H1 (cell line): ENCODE measurements around the gene KLHL30. TPM values are rescaled to one million over a fixed set of nuclear protein-coding genes. Genes with fewer than 3 reads are reported as not detected.

Source experiments
- CTCF ChIA-PET: fragments of 300-600 bp; sonication (Branson Sonifier 250); formaldehyde crosslinking; loops from one replicate; lab custom pipeline; 2021; ENCODE audit not compliant: partially characterized antibody; lab: Charles Lee
- POLR2A ChIA-PET: fragments of 300-600 bp; sonication (Branson Sonifier 250); formaldehyde crosslinking; loops from one replicate; lab custom pipeline; 2021; ENCODE audit warnings: inconsistent platforms; ENCODE audit not compliant: partially characterized antibody; lab: Charles Lee
- DNase-seq, 2 experiments: peaks; one replicate each; pipeline versions ENCODE4 v3.0.0 to v3.0.0-alpha.2; 2010 to 2022; ENCODE audit warnings: low spot score in 2 of 2, low read depth in 1 of 2, mixed read lengths in 1 of 2
- FAIRE-seq: peaks from 2 replicates; lab custom pipeline; 2011; peaks lifted over from hg19 to GRCh38; lab: Jason Lieb, UNC
- H2AFZ ChIP-seq: 2 replicates; pipeline ENCODE4 v1.8.1; 2012; ENCODE audit warnings: low read length, inconsistent platforms
- H2AK5ac ChIP-seq: 2 replicates; pipeline ENCODE4 v1.6.1; 2013; ENCODE audit warnings: low read depth, low read length
- H2BK120ac ChIP-seq: replicated peaks from 2 replicates; pipeline ENCODE3; 2013; ENCODE audit warnings: low read depth, low read length, inconsistent platforms
- H2BK12ac ChIP-seq: 2 replicates; pipeline ENCODE4 v1.6.1; 2013; ENCODE audit warnings: low read depth, low read length
- H2BK15ac ChIP-seq: 2 replicates; pipeline ENCODE4 v1.6.1; 2013; ENCODE audit warnings: low read length
- H2BK20ac ChIP-seq: 2 replicates; pipeline ENCODE4 v1.6.1; 2013; ENCODE audit warnings: low read length
- H2BK5ac ChIP-seq: 2 replicates; pipeline ENCODE4 v1.6.1; 2013; ENCODE audit warnings: low read depth, low read length
- H3K14ac ChIP-seq: 2 replicates; pipeline ENCODE4 v1.6.1; 2013; ENCODE audit warnings: inconsistent platforms; ENCODE audit not compliant: insufficient read length
- H3K18ac ChIP-seq: 2 replicates; pipeline ENCODE4 v1.6.1; 2013; ENCODE audit warnings: low read length; ENCODE audit errors: extremely low read depth
- H3K23ac ChIP-seq: 2 replicates; pipeline ENCODE4 v1.6.1; 2013; ENCODE audit warnings: inconsistent platforms; ENCODE audit not compliant: insufficient read length
- H3K23me2 ChIP-seq: 2 replicates; pipeline ENCODE4 v1.6.1; 2013; ENCODE audit warnings: low read depth, low read length
- H3K27ac ChIP-seq: 2 replicates; pipeline ENCODE4 v1.6.1; 2011; ENCODE audit warnings: low read depth, low read length, inconsistent platforms
- H3K27me3 ChIP-seq, 4 experiments: replicated peaks in 1 of 4; 1 replicate in 1 of 4; 2 replicates in 3 of 4; pipeline versions ENCODE4 v1.6.1 to v1.8.1; 2011 to 2013; ENCODE audit warnings: low read length in 3 of 4, mild to moderate bottlenecking in 3 of 4, inconsistent platforms in 2 of 4, mixed read lengths in 2 of 4, moderate library complexity in 1 of 4; ENCODE audit not compliant: control insufficient read depth in 3 of 4, insufficient read depth in 3 of 4; ENCODE audit errors: extremely low read depth in 1 of 4
- H3K36me3 ChIP-seq, 4 experiments: 2 replicates each; pipeline versions ENCODE4 v1.6.1 to v1.8.1; 2011 to 2013; ENCODE audit warnings: mild to moderate bottlenecking in 4 of 4, low read length in 3 of 4, moderate library complexity in 2 of 4, control low read depth in 1 of 4, inconsistent platforms in 1 of 4; ENCODE audit not compliant: insufficient read depth in 4 of 4, control insufficient read depth in 2 of 4
- H3K4ac ChIP-seq: replicated peaks from 2 replicates; pipeline ENCODE3; 2013; ENCODE audit warnings: low read length, low read depth, mixed read lengths, inconsistent platforms; ENCODE audit not compliant: insufficient read length
- H3K4me1 ChIP-seq, 4 experiments: replicated peaks in 1 of 4; 1 replicate in 1 of 4; 2 replicates in 3 of 4; pipeline versions ENCODE4 v1.6.1 to v1.8.1; 2011 to 2013; ENCODE audit warnings: low read length in 3 of 4, inconsistent platforms in 2 of 4, mixed read lengths in 1 of 4; ENCODE audit not compliant: insufficient read depth in 4 of 4, control insufficient read depth in 3 of 4
- H3K4me2 ChIP-seq, 2 experiments: 2 replicates each; pipeline versions ENCODE4 v1.6.1 to v1.8.1; 2011 to 2013; ENCODE audit warnings: low read depth in 2 of 2, low read length in 2 of 2, control low read depth in 1 of 2, inconsistent platforms in 1 of 2, mild to moderate bottlenecking in 1 of 2; ENCODE audit not compliant: insufficient read depth in 1 of 2
- H3K4me3 ChIP-seq, 4 experiments: fragments of 200-600, 300-600 bp in 1 of 4; sonication (generic), shearing (Covaris generic), sonication (Bioruptor Twin) in 1 of 4; 2 replicates each; pipeline versions ENCODE4 v1.5.1 to v1.8.1; 2011 to 2016; ENCODE audit warnings: low read length in 4 of 4, low read depth in 3 of 4, control low read depth in 2 of 4, inconsistent platforms in 2 of 4, mild to moderate bottlenecking in 2 of 4, mixed read lengths in 1 of 4, moderate library complexity in 1 of 4; ENCODE audit not compliant: insufficient read depth in 2 of 4; ENCODE audit errors: extremely low read depth in 1 of 4
- H3K56ac ChIP-seq: replicated peaks from 2 replicates; pipeline ENCODE3; 2013; ENCODE audit warnings: low read depth, mild to moderate bottlenecking, mixed read lengths, low read length, inconsistent platforms; ENCODE audit not compliant: insufficient read length
- H3K79me1 ChIP-seq: 2 replicates; pipeline ENCODE4 v1.6.1; 2013; ENCODE audit warnings: low read depth, low read length, control low read depth
- H3K79me2 ChIP-seq, 2 experiments: 2 replicates each; pipeline versions ENCODE4 v1.6.1 to v1.8.1; 2012 to 2013; ENCODE audit warnings: low read length in 2 of 2, mild to moderate bottlenecking in 2 of 2, inconsistent platforms in 1 of 2; ENCODE audit not compliant: insufficient read depth in 2 of 2, control insufficient read depth in 1 of 2
- H3K9ac ChIP-seq, 4 experiments: replicated peaks in 1 of 4; 1 replicate in 1 of 4; 2 replicates in 3 of 4; pipeline versions ENCODE4 v1.6.1 to v1.8.1; 2011 to 2013; ENCODE audit warnings: low read depth in 3 of 4, low read length in 3 of 4, control low read depth in 2 of 4, mild to moderate bottlenecking in 2 of 4, moderate library complexity in 2 of 4, inconsistent platforms in 1 of 4; ENCODE audit errors: extremely low read depth in 1 of 4
- H3K9me3 ChIP-seq, 2 experiments: 2 replicates each; pipeline versions ENCODE4 v1.6.1 to v1.8.1; 2012 to 2013; ENCODE audit warnings: mild to moderate bottlenecking in 2 of 2, moderate library complexity in 2 of 2, control low read depth in 1 of 2, inconsistent platforms in 1 of 2, low read depth in 1 of 2, low read length in 1 of 2, mixed read lengths in 1 of 2; ENCODE audit not compliant: insufficient read depth in 2 of 2
- H4K20me1 ChIP-seq, 2 experiments: replicated peaks in 1 of 2; 2 replicates each; pipeline versions ENCODE3 to v1.8.1; 2011 to 2013; ENCODE audit warnings: inconsistent platforms in 2 of 2, low read length in 2 of 2, mild to moderate bottlenecking in 1 of 2; ENCODE audit not compliant: insufficient read depth in 2 of 2, control insufficient read depth in 1 of 2
- H4K5ac ChIP-seq: 2 replicates; pipeline ENCODE4 v1.6.1; 2013; ENCODE audit warnings: low read length, low read depth, mixed read lengths, inconsistent platforms; ENCODE audit not compliant: insufficient read length
- H4K8ac ChIP-seq: 2 replicates; pipeline ENCODE4 v1.8.0; 2013; ENCODE audit warnings: mild to moderate bottlenecking, moderate library complexity, low read length, inconsistent platforms; ENCODE audit not compliant: insufficient read depth; ENCODE audit errors: extremely low read depth
- H4K91ac ChIP-seq: replicated peaks from 2 replicates; pipeline ENCODE3; 2013; ENCODE audit warnings: low read length, mixed read lengths, inconsistent platforms; ENCODE audit not compliant: insufficient read length
- BACH1 ChIP-seq: IDR thresholded peaks from 2 replicates; pipeline ENCODE4 v1.6.1; 2012; ENCODE audit warnings: low read length, improper control_type of control experiment
- CBX8 ChIP-seq: fragments of 300-800, 300-1000 bp; sonication (generic); IDR thresholded peaks from 2 replicates; pipeline ENCODE4 v1.7.1; 2016; ENCODE audit warnings: low read depth, low read length, borderline replicate concordance
- CREB1 ChIP-seq: IDR thresholded peaks from 2 replicates; pipeline ENCODE4 v1.6.1; 2012; ENCODE audit warnings: inconsistent platforms
- CTBP2 ChIP-seq: IDR thresholded peaks from 2 replicates; pipeline ENCODE4 v1.7.0; 2011; ENCODE audit warnings: borderline replicate concordance, mild to moderate bottlenecking, moderate library complexity, mixed read lengths, low read length; ENCODE audit not compliant: insufficient read depth, insufficient read length
- EGR1 ChIP-seq: IDR thresholded peaks from 2 replicates; pipeline ENCODE4 v1.6.1; 2011; ENCODE audit warnings: low read depth, low read length, borderline replicate concordance
- GABPA ChIP-seq: IDR thresholded peaks from 2 replicates; pipeline ENCODE4 v1.6.1; 2011; ENCODE audit warnings: mild to moderate bottlenecking, low read length, moderate library complexity, borderline replicate concordance; ENCODE audit not compliant: insufficient read depth
- HDAC6 ChIP-seq: IDR thresholded peaks from one replicate; pipeline ENCODE4 v1.7.1; 2012; ENCODE audit warnings: low read depth, mild to moderate bottlenecking, inconsistent platforms, low read length, moderate library complexity
- NANOG ChIP-seq: IDR thresholded peaks from 2 replicates; pipeline ENCODE4 v1.6.1; 2011; ENCODE audit warnings: low read length, low read depth, mild to moderate bottlenecking, inconsistent platforms; ENCODE audit not compliant: insufficient read depth, poor library complexity, severe bottlenecking
- SAP30 ChIP-seq: fragments of 300-600 bp; sonication (generic); IDR thresholded peaks from 2 replicates; pipeline ENCODE4 v1.7.1; 2012; ENCODE audit warnings: low read length, moderate library complexity, mild to moderate bottlenecking, inconsistent platforms; ENCODE audit not compliant: insufficient read depth, insufficient replicate concordance
- SIN3A ChIP-seq, 2 experiments: IDR thresholded peaks in 1 of 2; conservative IDR thresholded peaks in 1 of 2; 2 replicates each; pipeline ENCODE4 v1.6.1; 2011 to 2012; ENCODE audit warnings: low read length in 2 of 2, improper control_type of control experiment in 1 of 2, low read depth in 1 of 2, mild to moderate bottlenecking in 1 of 2
- TAF7 ChIP-seq: optimal IDR thresholded peaks from 2 replicates; pipeline ENCODE3; 2011; ENCODE audit warnings: low read depth, mild to moderate bottlenecking, inconsistent platforms, low read length, moderate library complexity, borderline replicate concordance
- USF2 ChIP-seq: IDR thresholded peaks from 2 replicates; pipeline ENCODE4 v1.6.1; 2011; ENCODE audit warnings: low read length, improper control_type of control experiment
- WGBS, 2 experiments: shearing (Covaris generic) in 1 of 2; methylation state at CpG; one replicate each; pipeline versions ENCODE4 v1.1.6 to v1.1.7; 2013 to 2015; ENCODE audit warnings: low lambda C conversion rate in 2 of 2, mixed read lengths in 2 of 2, inconsistent platforms in 1 of 2, low coverage in 1 of 2, missing lambda C conversion rate in 1 of 2; ENCODE audit not compliant: insufficient replicate concordance in 2 of 2, insufficient coverage in 1 of 2, insufficient read length in 1 of 2; ENCODE audit errors: extremely low coverage in 1 of 2, missing lambda C conversion rate in 1 of 2; 5-methylcytosine and 5-hydroxymethylcytosine counted together
- polyA plus RNA-seq, 7 experiments: library from polyadenylated mRNA; depleted of rRNA in 3 of 7; stranded (reverse) in 5 of 7; unstranded in 2 of 7; fragments of >200 nt in 5 of 7; fragments of 200-250 nt in 2 of 7; gene quantifications; 1 replicate in 5 of 7; 2 replicates in 1 of 7; 4 replicates in 1 of 7; pipeline versions ENCODE4 v1.2.1 to v1.2.3, GENCODE V29; 2011 to 2013; ENCODE audit warnings: missing spikeins in 2 of 7, mixed read lengths in 2 of 7
- total RNA-seq: library from RNA; stranded (reverse); fragmentation: NEBNext Ultra II Directional; extraction: Animal tissue kit (Norgen Biotek cat#: 25700); gene quantifications from 2 replicates; pipeline ENCODE4 v1.2.1, GENCODE V29; 2021

Gene KLHL30
- total and polyA plus RNA-seq, 2 of the 8 experiments (the other 6 are each of a cell fraction or from before 2014, with no cell fraction given) = not detected

GRCh38 chr2:238183821-238184220 lies 45.4 kb downstream of the KLHL30 start:
- Histone ChIP-seq H2BK15ac (no peak overlapping the region), H2BK12ac (no peak overlapping the region), H2BK120ac (no peak overlapping the region), H3K9ac (no peak overlapping the region), H3K56ac (no peak overlapping the region), H3K18ac (no peak overlapping the region), H4K20me1 (peaks cover 3 to 11% of the 10 kb centered on the region in 2 experiments), H4K5ac (no peak overlapping the region), H2BK20ac (no peak overlapping the region), H3K4me2 (no peak overlapping the region), H3K23ac (no peak overlapping the region), H2AFZ (no peak overlapping the region), H3K4ac (no peak overlapping the region), H2AK5ac (no peak overlapping the region), H3K79me2 (no peaks in the 10 kb centered on the region), H3K4me1 (no peaks in the 10 kb centered on the region), H4K8ac (no peak overlapping the region), H3K4me3 (no peak overlapping the region), H4K91ac (no peak overlapping the region), H3K79me1 (0 out of 2 replicates have a peak, but pooled peaks cover 2% of the 10 kb centered on the region), H3K14ac (no peak overlapping the region), H3K27ac (no peak overlapping the region), H3K9me3 (no peaks in the 10 kb centered on the region), H2BK5ac (no peak overlapping the region), H3K23me2 (no peaks in the 10 kb centered on the region), H3K36me3 (peaks cover 29 to 89% (median 67%) of the 10 kb centered on the region in 4 experiments), H3K27me3 (no peaks in the 10 kb centered on the region)
- TF ChIP-seq SAP30 = no peak
- no peak for TF ChIP-seq USF2
- TF ChIP-seq NANOG = no peak
- no peak for TF ChIP-seq GABPA
- no peak for TF ChIP-seq SIN3A (conservative IDR thresholded peaks at IDR 0.05 in 1 of 2, IDR thresholded peaks at IDR 0.05 in 1 of 2; ENCODE audit: low read depth in 1 of 2, low read length in 2 of 2)
- no peak for TF ChIP-seq EGR1
- TF ChIP-seq TAF7 = no peak
- no peak for TF ChIP-seq CREB1
- no peak for TF ChIP-seq CBX8
- no peak for TF ChIP-seq BACH1
- TF ChIP-seq HDAC6 = no peak
- TF ChIP-seq CTBP2 = no peak
- WGBS, 2 experiments = 89% methylated on average over 4 of the region's 4 CpGs; no CpG with 5 or more reads in 1 of the 2 experiments
- FAIRE-seq (no peak), DNase-seq (no peak)
- POLR2A ChIA-PET = no interaction called here
- CTCF ChIA-PET = interaction anchor here (0.5 to 1.0 kb wide), 6 partner anchors 10 to 409 kb away, joined by 3 to 5 read pairs (median 3); no protein-coding TSS in a partner anchor
